ENCODE results near the gene CCT7. TPM values are rescaled to one million over a fixed set of nuclear protein-coding genes. Genes with fewer than 3 reads are reported as not detected.

The CCT7 gene
- total and polyA plus RNA-seq, 2 donors (not counting 1 experiment from before 2014, with no cell fraction given) = 94.4 to 160 TPM

DNA sequence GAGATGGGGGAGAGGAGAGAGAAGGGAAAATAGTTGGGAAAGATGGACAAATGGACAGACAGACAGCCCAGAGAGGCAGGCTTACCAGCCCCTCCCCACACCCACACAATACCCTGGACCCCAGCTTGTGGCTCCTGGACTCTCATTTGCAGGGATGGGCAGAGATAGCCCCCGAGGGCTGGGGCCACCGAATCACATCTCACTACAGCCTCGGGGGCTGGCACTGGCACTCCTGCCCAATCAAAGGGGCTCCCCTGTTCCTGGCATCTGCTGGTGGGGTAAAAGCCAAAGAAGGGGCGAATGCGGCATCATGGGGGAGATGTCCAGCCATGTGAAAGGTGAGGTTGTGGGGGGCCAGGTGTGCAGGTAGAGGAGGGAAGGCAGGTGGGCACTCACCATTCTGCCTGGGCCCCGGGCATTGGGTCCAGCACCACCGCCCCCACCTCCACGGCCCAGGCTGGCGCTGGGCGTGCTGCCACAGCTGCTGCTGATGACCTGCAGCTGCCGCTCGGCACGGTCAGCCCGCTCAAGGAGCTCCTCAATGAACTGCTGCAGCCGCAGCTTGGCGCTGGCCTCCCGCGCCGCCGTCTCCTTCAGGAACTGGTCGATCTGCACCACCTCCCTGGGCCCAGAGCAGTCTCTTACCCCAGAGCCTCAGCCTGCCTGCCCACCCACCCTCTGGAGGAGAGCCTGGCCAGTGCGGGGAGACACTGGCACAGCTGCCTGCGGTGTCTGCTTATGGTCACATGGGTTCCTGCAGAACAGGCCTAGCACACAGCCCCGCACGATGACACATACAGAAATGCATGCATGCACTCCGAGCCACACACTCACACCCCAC lies 32.2 kb downstream of the CCT7 start:
- Mint-ChIP-seq H3K27ac (no peak overlapping the region), H3K4me1 (peaks cover 18% of the 10 kb centered on the region), H3K9me3 (ENCODE audit: insufficient read depth) (no peaks in the 10 kb centered on the region), H3K4me3 (no peak overlapping the region), H3K27me3 (no peaks in the 10 kb centered on the region)
- H3K27me3 ChIP-seq (replicated peaks in 1 of 4; ENCODE audit: control extremely low read depth in 1 of 4, control insufficient read depth in 3 of 4, insufficient read depth in 4 of 4, low read length in 3 of 4) = no peaks in the 10 kb centered on the region
- H3K4me1 ChIP-seq (ENCODE audit: control insufficient read depth in 2 of 2, insufficient read depth in 2 of 2, low read length in 2 of 2) = no peaks in the 10 kb centered on the region
- no peak overlapping the region for H2AFZ ChIP-seq (ENCODE audit: insufficient read depth, low read depth, low read length, poor library complexity, severe bottlenecking)
- peaks cover 0 to 3% (median 0%) of the 10 kb centered on the region in 3 donors for H3K9me3 ChIP-seq (ENCODE audit: control extremely low read depth in 1 of 3, control insufficient read depth in 2 of 3, insufficient read depth in 1 of 3, low read length in 2 of 3)
- H3K4me2 ChIP-seq (replicated peaks; ENCODE audit: low read depth, low read length, poor library complexity, severe bottlenecking) = no peak overlapping the region
- CTCF ChIA-PET = no interaction called here
- no peak overlapping the region for H3K27ac ChIP-seq (ENCODE audit: low read length in 2 of 2)
- no peak for DNase-seq
- peaks cover 15% of the 10 kb centered on the region for H4K20me1 ChIP-seq (ENCODE audit: control insufficient read depth, insufficient read depth, low read length, poor library complexity, severe bottlenecking)
- H3K4me3 ChIP-seq (ENCODE audit: control extremely low read depth in 1 of 5, extremely low read depth in 1 of 5, insufficient read depth in 1 of 5, low read depth in 2 of 5, low read length in 4 of 5) = no peak overlapping the region
- no peak for TF ChIP-seq EZH2 (IDR thresholded peaks at IDR 0.05; ENCODE audit: borderline replicate concordance, insufficient read depth, low read depth, low read length, poor library complexity, severe bottlenecking)
- TF ChIP-seq, protein P1, sequence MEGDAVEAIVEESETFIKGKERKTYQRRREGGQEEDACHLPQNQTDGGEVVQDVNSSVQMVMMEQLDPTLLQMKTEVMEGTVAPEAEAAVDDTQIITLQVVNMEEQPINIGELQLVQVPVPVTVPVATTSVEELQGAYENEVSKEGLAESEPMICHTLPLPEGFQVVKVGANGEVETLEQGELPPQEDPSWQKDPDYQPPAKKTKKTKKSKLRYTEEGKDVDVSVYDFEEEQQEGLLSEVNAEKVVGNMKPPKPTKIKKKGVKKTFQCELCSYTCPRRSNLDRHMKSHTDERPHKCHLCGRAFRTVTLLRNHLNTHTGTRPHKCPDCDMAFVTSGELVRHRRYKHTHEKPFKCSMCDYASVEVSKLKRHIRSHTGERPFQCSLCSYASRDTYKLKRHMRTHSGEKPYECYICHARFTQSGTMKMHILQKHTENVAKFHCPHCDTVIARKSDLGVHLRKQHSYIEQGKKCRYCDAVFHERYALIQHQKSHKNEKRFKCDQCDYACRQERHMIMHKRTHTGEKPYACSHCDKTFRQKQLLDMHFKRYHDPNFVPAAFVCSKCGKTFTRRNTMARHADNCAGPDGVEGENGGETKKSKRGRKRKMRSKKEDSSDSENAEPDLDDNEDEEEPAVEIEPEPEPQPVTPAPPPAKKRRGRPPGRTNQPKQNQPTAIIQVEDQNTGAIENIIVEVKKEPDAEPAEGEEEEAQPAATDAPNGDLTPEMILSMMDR (IDR thresholded peaks at IDR 0.05) = no peak
- H3K9ac ChIP-seq (ENCODE audit: low read length) = no peak overlapping the region
- WGBS (ENCODE audit: insufficient coverage) = 95% methylated on average over 26 of the region's 26 CpGs
- no peak for ATAC-seq (ENCODE audit: low read depth)
- peaks cover 24% of the 10 kb centered on the region for H3K79me2 ChIP-seq (ENCODE audit: control insufficient read depth, insufficient read depth, low read length)
- peaks cover 0 to 13% of the 10 kb centered on the region in 2 experiments for H3K36me3 ChIP-seq (replicated peaks in 1 of 2; ENCODE audit: control extremely low read depth in 1 of 2, control insufficient read depth in 1 of 2, extremely low read depth in 1 of 2, insufficient read depth in 2 of 2, low read length in 1 of 2)
- POLR2A ChIA-PET = no interaction called here
- intact Hi-C loops (cut with micrococcal nuclease) = no loop called here

DNA sequence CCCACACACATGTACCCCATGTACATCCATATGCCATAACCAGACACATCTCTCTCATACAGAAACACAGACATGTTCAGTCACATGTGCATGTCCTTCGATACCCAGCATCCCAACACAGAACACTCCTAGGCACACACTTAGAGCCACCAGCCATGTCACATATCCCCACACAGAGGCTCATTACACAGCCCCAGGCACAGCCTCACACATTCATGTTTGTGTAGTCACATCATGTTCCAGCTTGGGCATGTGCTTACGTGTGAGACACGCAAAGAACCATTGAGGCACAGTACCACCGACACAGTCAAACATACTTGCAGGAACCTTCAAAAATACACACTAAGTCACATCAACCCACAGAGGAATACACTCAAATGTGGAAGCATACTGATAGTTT lies 32.9 kb downstream of the CCT7 start:
- H3K27me3 ChIP-seq (replicated peaks in 1 of 4; ENCODE audit: control extremely low read depth in 1 of 4, control insufficient read depth in 3 of 4, insufficient read depth in 4 of 4, low read length in 3 of 4) = no peaks in the 10 kb centered on the region
- H3K9ac ChIP-seq (ENCODE audit: low read length) = no peak overlapping the region
- peaks cover 0 to 10% of the 10 kb centered on the region in 2 experiments for H3K36me3 ChIP-seq (replicated peaks in 1 of 2; ENCODE audit: control extremely low read depth in 1 of 2, control insufficient read depth in 1 of 2, extremely low read depth in 1 of 2, insufficient read depth in 2 of 2, low read length in 1 of 2)
- no peak overlapping the region for H3K27ac ChIP-seq (ENCODE audit: low read length in 2 of 2)
- CTCF ChIA-PET = no interaction called here
- H4K20me1 ChIP-seq (ENCODE audit: control insufficient read depth, insufficient read depth, low read length, poor library complexity, severe bottlenecking) = peaks cover 16% of the 10 kb centered on the region
- Mint-ChIP-seq H3K27me3 (no peaks in the 10 kb centered on the region), H3K27ac (no peak overlapping the region), H3K4me1 (peaks cover 18% of the 10 kb centered on the region), H3K9me3 (ENCODE audit: insufficient read depth) (no peaks in the 10 kb centered on the region), H3K4me3 (no peak overlapping the region)
- WGBS (ENCODE audit: insufficient coverage) = 98% methylated on average over 4 of the region's 4 CpGs
- no peak overlapping the region for H3K4me2 ChIP-seq (replicated peaks; ENCODE audit: low read depth, low read length, poor library complexity, severe bottlenecking)
- POLR2A ChIA-PET = no interaction called here
- intact Hi-C loops (cut with micrococcal nuclease) = no loop called here
- no peak for DNase-seq
- no peak overlapping the region for H3K4me3 ChIP-seq (ENCODE audit: control extremely low read depth in 1 of 5, extremely low read depth in 1 of 5, insufficient read depth in 1 of 5, low read depth in 2 of 5, low read length in 4 of 5)
- H3K4me1 ChIP-seq (ENCODE audit: control insufficient read depth in 2 of 2, insufficient read depth in 2 of 2, low read length in 2 of 2) = no peaks in the 10 kb centered on the region
- TF ChIP-seq, protein P1 (IDR thresholded peaks at IDR 0.05) = no peak
- TF ChIP-seq EZH2 (IDR thresholded peaks at IDR 0.05; ENCODE audit: borderline replicate concordance, insufficient read depth, low read depth, low read length, poor library complexity, severe bottlenecking) = no peak
- H2AFZ ChIP-seq (ENCODE audit: insufficient read depth, low read depth, low read length, poor library complexity, severe bottlenecking) = no peak overlapping the region
- H3K9me3 ChIP-seq (ENCODE audit: control extremely low read depth in 1 of 3, control insufficient read depth in 2 of 3, insufficient read depth in 1 of 3, low read length in 2 of 3) = peaks cover 0 to 3% (median 0%) of the 10 kb centered on the region in 3 donors
- ATAC-seq (ENCODE audit: low read depth) = no peak
- peaks cover 24% of the 10 kb centered on the region for H3K79me2 ChIP-seq (ENCODE audit: control insufficient read depth, insufficient read depth, low read length)
